HG02852 (cell line): ENCODE results near the gene NKX2-8.
"Not testable (repeated sequence)": the region's sequence is repeated elsewhere in the genome, so short reads cannot be mapped to it uniquely, and the experiment has no call there.

Experiments used
- ATAC-seq: cut with Tn5 transposase; IDR thresholded peaks from one replicate; pipeline ENCODE4 v1.9.1; 2021; ENCODE audit warnings: mild to moderate bottlenecking, moderate library complexity; ENCODE audit not compliant: unreplicated experiment

NKX2-8 gene

GRCh38 chr14:36580141-36580855 is 2.1 kb downstream of the NKX2-8 start:
- no peak for ATAC-seq

DNA sequence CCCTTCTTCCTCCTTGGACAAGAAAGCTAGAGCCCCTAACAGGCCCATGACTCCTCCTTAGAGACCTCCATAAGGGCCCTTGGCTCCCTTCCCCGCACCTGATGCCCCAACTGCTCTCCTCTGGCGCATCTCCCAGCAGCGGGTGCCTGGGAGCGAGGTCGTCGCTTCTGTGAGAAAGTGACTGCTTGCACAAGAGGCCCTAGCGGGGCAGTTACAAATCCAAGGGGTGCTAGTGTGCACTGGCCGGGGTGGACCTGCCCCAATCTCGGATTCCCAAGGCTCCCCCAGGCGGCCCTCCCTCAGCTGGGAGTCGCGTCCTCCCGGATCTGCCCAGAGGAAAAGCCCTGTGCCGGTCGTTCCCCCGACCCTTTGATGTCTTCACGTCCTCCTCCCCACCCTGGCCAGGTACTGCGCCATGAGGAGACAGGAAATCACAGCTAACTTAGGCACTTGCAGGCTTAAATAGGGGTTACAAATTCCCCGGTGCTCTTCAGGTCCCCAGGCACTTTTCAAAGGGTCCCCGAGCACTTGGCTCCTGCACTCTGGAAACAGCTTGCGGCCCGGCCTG is 2.8 kb downstream of the NKX2-8 start:
- no peak for ATAC-seq

- ATAC-seq, result no peak
Measured at GRCh38 chr14:36579001-36579555, 3.3 kb downstream of the NKX2-8 start.

DNA sequence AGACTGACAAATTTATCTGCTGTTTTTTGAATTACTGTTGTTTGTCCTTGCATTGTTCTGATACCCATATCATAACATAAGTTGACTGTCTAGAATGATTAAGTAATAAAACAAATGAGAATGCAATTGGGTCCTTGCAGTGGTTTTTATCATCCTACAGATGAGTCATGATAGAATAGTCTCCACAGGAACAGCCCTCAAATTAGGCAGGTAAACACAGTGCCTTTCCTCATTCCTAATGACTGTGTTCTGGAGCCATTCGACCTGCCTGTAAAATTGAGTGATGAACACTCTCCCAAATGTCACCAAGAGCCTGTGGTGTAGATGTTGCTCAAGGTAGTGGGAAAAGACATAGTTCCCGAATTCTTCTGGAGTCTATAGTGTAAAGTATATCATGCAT is 12.3 kb downstream of the NKX2-8 start:
- ATAC-seq, result no peak

- no peak for ATAC-seq
Measured at GRCh38 chr14:36556811-36557433, 25.5 kb downstream of the NKX2-8 start.

DNA sequence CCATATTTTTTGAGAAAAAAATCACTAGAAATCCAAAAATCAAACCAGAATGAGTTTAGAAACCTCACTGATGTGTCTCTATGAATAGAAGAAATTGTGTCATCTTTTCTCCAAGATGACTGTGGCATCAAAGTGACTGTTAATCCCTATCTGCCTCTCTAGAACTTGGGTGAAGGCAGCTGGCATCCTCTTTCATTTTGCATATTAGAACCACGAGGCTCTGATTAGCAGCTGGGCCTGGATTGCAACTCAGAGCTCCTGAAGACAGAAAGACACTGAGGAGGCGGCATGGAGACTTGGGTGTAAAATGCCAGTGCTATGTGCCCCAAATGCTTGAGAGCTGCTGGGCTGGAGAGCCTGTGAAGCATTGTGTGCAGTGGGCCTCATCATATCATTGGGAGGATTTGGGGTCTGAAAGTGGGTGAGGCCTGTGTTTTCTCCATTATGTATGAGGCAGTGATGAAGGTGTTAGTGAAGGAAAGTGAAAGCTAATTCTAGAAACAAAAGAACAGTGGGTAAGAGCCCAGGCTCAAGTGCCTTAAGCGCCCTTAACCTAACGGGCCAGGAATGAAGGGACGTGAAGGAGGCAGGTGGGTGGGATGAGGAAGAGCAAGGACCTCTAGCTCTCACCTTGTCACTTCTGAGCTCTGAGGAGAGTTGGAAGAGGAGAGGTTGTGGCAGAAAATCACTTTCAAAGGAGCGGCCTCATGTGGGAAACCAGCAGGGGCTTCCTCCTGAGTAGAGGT is 26.2 kb downstream of the NKX2-8 start:
- no peak for ATAC-seq

GRCh38 chr14:36553656-36554260 is 28.7 kb downstream of the NKX2-8 start:
- ATAC-seq, result no peak

- no peak for ATAC-seq
Measured at GRCh38 chr14:36550899-36551298, 31.5 kb downstream of the NKX2-8 start.

GRCh38 chr14:36544280-36544679 is 38.1 kb downstream of the NKX2-8 start:
- not testable (repeated sequence) for ATAC-seq

DNA sequence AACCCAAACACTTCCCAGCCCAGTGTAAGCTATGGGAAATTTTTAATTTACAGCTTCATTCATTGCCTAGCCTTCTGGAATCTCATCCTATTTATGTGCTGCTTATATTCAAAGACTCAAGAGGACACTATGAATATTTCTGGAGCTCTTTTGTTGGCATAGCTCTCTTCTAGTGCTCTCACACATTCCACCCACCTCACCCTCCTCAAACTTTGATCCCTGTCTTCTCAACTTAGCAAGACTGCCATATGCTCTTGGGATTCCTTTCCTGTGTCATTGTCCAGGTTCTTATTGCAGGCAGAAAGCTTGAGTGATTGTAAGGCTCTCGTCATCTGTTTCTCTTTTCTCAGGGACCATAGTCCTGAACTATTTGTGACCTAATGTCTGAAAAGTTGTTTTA is 44.4 kb downstream of the NKX2-8 start:
- no peak for ATAC-seq
